M059J (cell line): ENCODE results near the gene SHE. TPM values are rescaled to one million over a fixed set of nuclear protein-coding genes. Genes with fewer than 3 reads are reported as not detected.

Source experiments
- total RNA-seq: library from RNA; depleted of rRNA; stranded (reverse); fragments of >200 nt; shearing (Covaris generic); gene quantifications from 2 replicates; pipeline ENCODE4 v1.2.3, GENCODE V29; 2014; rRNA removed

The SHE gene
- total RNA-seq, 1 experiment from 2014 or later = not detected

Other genes with a start within 250 kb of the SHE start
- 92.3 and 123 TPM in 2 replicates for gene HAX1, start 229.8 kb downstream of the SHE start, total RNA-seq
- gene AQP10, start 181.3 kb downstream of the SHE start, total RNA-seq = not detected in 2 replicates
- 48.6 and 57.2 TPM in 2 replicates for gene ATP8B2, start 176.9 kb downstream of the SHE start, total RNA-seq
- gene IL6R, start 97.1 kb downstream of the SHE start, total RNA-seq = 2.3 and 3.8 TPM in 2 replicates
- not detected in 2 replicates for gene TDRD10, start 193 bp downstream of the SHE start, total RNA-seq
- 34.2 and 42.4 TPM in 2 replicates for gene UBE2Q1, start 56.2 kb upstream of the SHE start, total RNA-seq
- gene CHRNB2, start 65.4 kb upstream of the SHE start, total RNA-seq = not detected in 2 replicates
- gene ADAR, start 105.8 kb upstream of the SHE start, total RNA-seq = 178 and 260 TPM in 2 replicates